Parathyroid adenoma (tissue), 2 donors: Measurements from ENCODE around the gene HPF1.

ENCODE experiments used
- H2AFZ ChIP-seq: fragments of 300-600 bp; sonication (generic); one replicate; pipeline ENCODE4 v1.7.0; 2017; ENCODE audit warnings: antibody characterized with exemption, mild to moderate bottlenecking
- H3K27ac ChIP-seq: fragments of 300-600 bp; sonication (generic); one replicate; pipeline ENCODE4 v1.7.0; 2017
- H3K27me3 ChIP-seq: fragments of 300-600 bp; sonication (generic); one replicate; pipeline ENCODE4 v1.7.0; 2017; ENCODE audit warnings: low read length; ENCODE audit not compliant: control insufficient read depth, insufficient read depth
- H3K36me3 ChIP-seq: fragments of 300-600 bp; sonication (generic); one replicate; pipeline ENCODE4 v1.7.0; 2017; ENCODE audit warnings: low read length; ENCODE audit not compliant: control insufficient read depth, insufficient read depth
- H3K4me1 ChIP-seq: fragments of 300-600 bp; sonication (generic); one replicate; pipeline ENCODE4 v1.7.0; 2017; ENCODE audit warnings: control low read depth
- H3K4me2 ChIP-seq: fragments of 300-600 bp; sonication (generic); one replicate; pipeline ENCODE4 v1.7.0; 2017; ENCODE audit warnings: low read length
- H3K4me3 ChIP-seq: fragments of 300-600 bp; sonication (generic); one replicate; pipeline ENCODE4 v1.7.0; 2017; ENCODE audit warnings: low read depth, low read length
- H3K79me2 ChIP-seq: fragments of 300-600 bp; sonication (generic); one replicate; pipeline ENCODE4 v1.7.0; 2017; ENCODE audit warnings: control low read depth
- H3K9ac ChIP-seq: fragments of 300-600 bp; sonication (generic); one replicate; pipeline ENCODE4 v1.7.0; 2017; ENCODE audit warnings: mild to moderate bottlenecking
- H3K9me3 ChIP-seq: fragments of 300-600 bp; sonication (generic); one replicate; pipeline ENCODE4 v1.7.0; 2017; ENCODE audit warnings: low read length; ENCODE audit not compliant: control insufficient read depth
- CTCF ChIP-seq: fragments of 300-600 bp; sonication (generic); IDR thresholded peaks from one replicate; pipeline ENCODE4 v1.7.0; 2017; ENCODE audit warnings: antibody characterized with exemption, mild to moderate bottlenecking
- donor health status: primary hyperparathyroidism.

Gene HPF1

DNA sequence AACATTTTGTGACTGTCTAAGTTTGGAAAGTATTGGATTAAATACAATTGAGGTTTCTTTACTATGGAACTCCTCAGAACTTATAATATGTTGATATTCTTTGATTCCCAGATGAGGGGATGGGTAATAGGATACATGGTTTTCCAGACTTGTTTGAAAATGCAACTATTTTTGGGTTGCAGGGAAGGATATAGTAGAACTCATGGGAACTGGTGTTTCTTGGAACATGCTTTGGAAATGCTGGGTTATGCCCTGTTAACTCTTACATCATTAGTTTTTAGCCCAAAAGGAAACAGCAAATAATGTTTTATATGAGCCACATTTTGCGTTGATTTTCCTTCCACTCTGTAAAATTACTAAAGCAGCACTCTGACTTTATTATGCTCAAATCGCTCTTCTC lies 41.9 kb downstream of the HPF1 start:
- H2AFZ ChIP-seq, result no peak overlapping the region
- H3K36me3 ChIP-seq, result no peaks in the 10 kb centered on the region
- no peaks in the 10 kb centered on the region for H3K27me3 ChIP-seq

GRCh38 chr4:169707958-169708643 lies 49.6 kb downstream of the HPF1 start:
- Histone ChIP-seq H3K36me3 (no peaks in the 10 kb centered on the region), H3K4me3 (no peak overlapping the region), H3K27ac (no peak overlapping the region), H3K9ac (no peak overlapping the region), H3K9me3 (no peaks in the 10 kb centered on the region), H3K27me3 (no peaks in the 10 kb centered on the region), H3K79me2 (no peaks in the 10 kb centered on the region), H2AFZ (no peak overlapping the region), H3K4me2 (no peak overlapping the region), H3K4me1 (no peaks in the 10 kb centered on the region)
- TF ChIP-seq CTCF, result no peak

More for the DNA sequence above, 41.9 kb downstream of the HPF1 start:
- no peak overlapping the region for H3K27ac ChIP-seq
- no peaks in the 10 kb centered on the region for H3K79me2 ChIP-seq
- no peak for TF ChIP-seq CTCF
- H3K4me1 ChIP-seq, result no peaks in the 10 kb centered on the region
- H3K9ac ChIP-seq, result no peak overlapping the region
- no peak overlapping the region for H3K4me2 ChIP-seq
- no peaks in the 10 kb centered on the region for H3K9me3 ChIP-seq
- no peak overlapping the region for H3K4me3 ChIP-seq

DNA sequence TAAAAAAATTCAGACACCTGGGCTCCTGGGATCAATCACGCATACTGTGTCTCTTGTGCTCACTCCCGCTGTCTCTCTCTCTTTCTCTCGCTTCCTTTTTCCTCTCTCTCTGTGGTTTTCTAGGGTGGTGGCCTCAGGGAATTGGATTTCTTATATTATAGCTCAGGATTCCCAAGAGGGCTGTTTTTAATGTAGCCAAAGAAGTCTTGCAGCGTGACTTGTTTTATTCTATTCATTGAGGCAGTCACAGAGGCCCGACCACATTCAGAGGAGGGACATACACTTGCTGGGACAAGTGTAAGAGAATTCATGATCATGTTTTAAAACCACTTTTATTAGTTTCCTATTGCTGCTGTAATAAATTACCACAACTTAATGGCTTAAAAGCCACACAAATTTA lies 59.4 kb downstream of the HPF1 start:
- H3K4me1 ChIP-seq, result no peaks in the 10 kb centered on the region
- H3K36me3 ChIP-seq, result no peaks in the 10 kb centered on the region
- no peak for TF ChIP-seq CTCF

GRCh38 chr4:169690787-169691186 lies 67.0 kb downstream of the HPF1 start:
- no peaks in the 10 kb centered on the region for H3K4me1 ChIP-seq
- H3K27ac ChIP-seq, result no peak overlapping the region
- H3K9me3 ChIP-seq, result no peaks in the 10 kb centered on the region
- H3K36me3 ChIP-seq, result no peaks in the 10 kb centered on the region
- H3K27me3 ChIP-seq, result no peaks in the 10 kb centered on the region
- H3K4me2 ChIP-seq, result no peak overlapping the region
- H3K4me3 ChIP-seq, result no peak overlapping the region
- H3K79me2 ChIP-seq, result no peaks in the 10 kb centered on the region
- no peak overlapping the region for H2AFZ ChIP-seq
- no peak for TF ChIP-seq CTCF
- H3K9ac ChIP-seq, result no peak overlapping the region

More for the DNA sequence above, 59.4 kb downstream of the HPF1 start:
- no peak overlapping the region for H3K27ac ChIP-seq
- no peaks in the 10 kb centered on the region for H3K79me2 ChIP-seq
- H3K4me3 ChIP-seq, result no peak overlapping the region
- no peak overlapping the region for H3K4me2 ChIP-seq
- H3K27me3 ChIP-seq, result no peaks in the 10 kb centered on the region
- no peaks in the 10 kb centered on the region for H3K9me3 ChIP-seq
- H3K9ac ChIP-seq, result no peak overlapping the region
- H2AFZ ChIP-seq, result no peak overlapping the region

GRCh38 chr4:169689681-169690080 lies 68.1 kb downstream of the HPF1 start:
- H3K4me3 ChIP-seq, result no peak overlapping the region
- H3K4me1 ChIP-seq, result no peaks in the 10 kb centered on the region
- H3K79me2 ChIP-seq, result no peaks in the 10 kb centered on the region
- no peak overlapping the region for H3K4me2 ChIP-seq
- no peaks in the 10 kb centered on the region for H3K36me3 ChIP-seq
- H3K27ac ChIP-seq, result no peak overlapping the region
- no peaks in the 10 kb centered on the region for H3K9me3 ChIP-seq
- no peak overlapping the region for H3K9ac ChIP-seq
- H3K27me3 ChIP-seq, result no peaks in the 10 kb centered on the region
- no peak overlapping the region for H2AFZ ChIP-seq
- no peak for TF ChIP-seq CTCF
